WERI-Rb-1 (cell line): Measurements from ENCODE around the gene NRXN3.

Experiments
- DNase-seq: peaks from one replicate; pipeline ENCODE4 v3.0.0-alpha.2; 2020
- H3K27ac ChIP-seq: fragments of 250-450 bp; sonication (Bioruptor Pico); 2 replicates; pipeline ENCODE4 v1.5.1; 2020; ENCODE audit warnings: mild to moderate bottlenecking, moderate library complexity
- H3K27me3 ChIP-seq: fragments of 250-450 bp; sonication (Bioruptor Pico); 2 replicates; pipeline ENCODE4 v1.5.1; 2021; ENCODE audit warnings: mild to moderate bottlenecking, low read depth, moderate library complexity; ENCODE audit not compliant: insufficient read depth, severe bottlenecking
- H3K36me3 ChIP-seq: fragments of 250-450 bp; sonication (Bioruptor Pico); 2 replicates; pipeline ENCODE4 v1.5.1; 2020; ENCODE audit warnings: mild to moderate bottlenecking, moderate library complexity
- H3K4me3 ChIP-seq: 2 replicates; pipeline ENCODE4 v1.5.1; 2011; ENCODE audit warnings: low read depth, mild to moderate bottlenecking, control low read depth, low read length
- H3K9me3 ChIP-seq: fragments of 250-450 bp; sonication (Bioruptor Pico); 2 replicates; pipeline ENCODE4 v1.5.1; 2021; ENCODE audit warnings: mild to moderate bottlenecking, moderate library complexity; ENCODE audit not compliant: severe bottlenecking
- TF ChIP-seq, protein P1 (sequence below): IDR thresholded peaks from 2 replicates; pipeline ENCODE4 v1.5.1; 2011; ENCODE audit warnings: low read depth, mild to moderate bottlenecking, control low read depth, inconsistent platforms, low read length

Gene NRXN3

DNA sequence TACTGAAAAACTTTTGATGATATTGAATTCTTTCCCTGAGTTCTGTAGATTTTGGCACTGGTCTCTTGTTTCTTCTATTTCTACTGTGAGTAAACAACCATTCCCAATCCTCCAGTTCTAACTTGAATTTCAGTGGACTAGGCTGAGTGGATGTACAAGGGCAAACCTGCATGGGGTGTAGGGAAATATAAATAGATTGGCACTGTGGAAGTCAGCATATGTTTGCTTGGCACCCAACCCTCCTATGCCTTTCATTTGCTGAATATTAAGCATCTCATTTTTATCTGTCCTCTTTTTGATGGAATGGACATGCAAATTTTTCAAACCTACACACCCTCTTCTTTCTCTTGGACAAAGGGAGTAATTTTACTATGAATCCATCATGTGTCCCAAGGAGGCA is 1212.9 kb downstream of the NRXN3 start:
- TF ChIP-seq, protein P1, sequence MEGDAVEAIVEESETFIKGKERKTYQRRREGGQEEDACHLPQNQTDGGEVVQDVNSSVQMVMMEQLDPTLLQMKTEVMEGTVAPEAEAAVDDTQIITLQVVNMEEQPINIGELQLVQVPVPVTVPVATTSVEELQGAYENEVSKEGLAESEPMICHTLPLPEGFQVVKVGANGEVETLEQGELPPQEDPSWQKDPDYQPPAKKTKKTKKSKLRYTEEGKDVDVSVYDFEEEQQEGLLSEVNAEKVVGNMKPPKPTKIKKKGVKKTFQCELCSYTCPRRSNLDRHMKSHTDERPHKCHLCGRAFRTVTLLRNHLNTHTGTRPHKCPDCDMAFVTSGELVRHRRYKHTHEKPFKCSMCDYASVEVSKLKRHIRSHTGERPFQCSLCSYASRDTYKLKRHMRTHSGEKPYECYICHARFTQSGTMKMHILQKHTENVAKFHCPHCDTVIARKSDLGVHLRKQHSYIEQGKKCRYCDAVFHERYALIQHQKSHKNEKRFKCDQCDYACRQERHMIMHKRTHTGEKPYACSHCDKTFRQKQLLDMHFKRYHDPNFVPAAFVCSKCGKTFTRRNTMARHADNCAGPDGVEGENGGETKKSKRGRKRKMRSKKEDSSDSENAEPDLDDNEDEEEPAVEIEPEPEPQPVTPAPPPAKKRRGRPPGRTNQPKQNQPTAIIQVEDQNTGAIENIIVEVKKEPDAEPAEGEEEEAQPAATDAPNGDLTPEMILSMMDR = no peak
- Histone ChIP-seq H3K27ac (no peak overlapping the region), H3K27me3 (no peaks in the 10 kb centered on the region)

GRCh38 chr14:79383475-79383874 is 1213.3 kb downstream of the NRXN3 start:
- H3K4me3 ChIP-seq = no peak overlapping the region
- TF ChIP-seq, protein P1 = no peak
- H3K36me3 ChIP-seq = no peaks in the 10 kb centered on the region
- no peaks in the 10 kb centered on the region for H3K27me3 ChIP-seq
- H3K9me3 ChIP-seq = peaks cover 2% of the 10 kb centered on the region
- no peak overlapping the region for H3K27ac ChIP-seq
- no peak for DNase-seq

More for the DNA sequence above, 1212.9 kb downstream of the NRXN3 start:
- no peak overlapping the region for H3K4me3 ChIP-seq
- H3K9me3 ChIP-seq = peaks cover 2% of the 10 kb centered on the region
- no peak for DNase-seq
- H3K36me3 ChIP-seq = no peaks in the 10 kb centered on the region

- TF ChIP-seq, protein P1 = no peak
- Histone ChIP-seq H3K4me3 (no peak overlapping the region), H3K27me3 (no peaks in the 10 kb centered on the region), H3K36me3 (no peaks in the 10 kb centered on the region), H3K27ac (no peak overlapping the region), H3K9me3 (no peaks in the 10 kb centered on the region)
- no peak for DNase-seq
These were observed 1224.9 kb downstream of the NRXN3 start for GRCh38 chr14:79395061-79395460.

- no peaks in the 10 kb centered on the region for H3K36me3 ChIP-seq
- H3K4me3 ChIP-seq = no peak overlapping the region
- DNase-seq = no peak
- H3K9me3 ChIP-seq = no peaks in the 10 kb centered on the region
- no peak overlapping the region for H3K27ac ChIP-seq
- H3K27me3 ChIP-seq = no peaks in the 10 kb centered on the region
- TF ChIP-seq, protein P1 = no peak
These were observed 1234.8 kb downstream of the NRXN3 start for GRCh38 chr14:79404874-79405511.

- H3K4me3 ChIP-seq = no peak overlapping the region
- H3K36me3 ChIP-seq = no peaks in the 10 kb centered on the region
- H3K9me3 ChIP-seq = no peaks in the 10 kb centered on the region
- H3K27ac ChIP-seq = no peak overlapping the region
- no peaks in the 10 kb centered on the region for H3K27me3 ChIP-seq
- TF ChIP-seq, protein P1 = no peak
- no peak for DNase-seq
These were observed 1235.3 kb downstream of the NRXN3 start for GRCh38 chr14:79405512-79405910.

DNA sequence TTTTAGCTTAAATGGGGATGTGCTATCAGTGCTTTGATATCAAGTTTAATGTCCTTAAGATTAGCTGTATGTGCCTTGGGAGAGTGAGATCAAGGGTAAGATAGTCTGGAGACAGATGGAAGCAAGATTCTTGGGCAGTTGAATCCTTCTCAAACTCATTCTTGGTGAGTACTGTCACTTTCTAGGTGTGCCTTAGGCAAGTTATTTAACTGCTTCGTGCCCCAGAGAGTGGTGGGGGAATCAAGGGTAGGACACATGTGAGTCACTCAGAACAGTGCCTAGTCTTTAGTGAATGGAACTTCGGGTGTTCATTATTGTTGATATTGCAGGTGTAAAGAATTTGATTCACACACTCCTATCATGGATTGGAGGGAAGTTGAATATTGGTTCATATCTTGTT is 1237.4 kb downstream of the NRXN3 start:
- Histone ChIP-seq H3K4me3 (no peak overlapping the region), H3K27me3 (no peaks in the 10 kb centered on the region), H3K36me3 (no peaks in the 10 kb centered on the region), H3K27ac (no peak overlapping the region), H3K9me3 (no peaks in the 10 kb centered on the region)
- TF ChIP-seq, protein P1 = no peak
- no peak for DNase-seq
